Esophagus muscularis mucosa (tissue), 4 donors: ENCODE results near the gene CLRN3.

ENCODE experiments used
- CTCF ChIP-seq, 3 experiments: fragments of 200-600 bp in 2 of 3; fragments of 450-650 bp in 1 of 3; sonication (generic) in 2 of 3; IDR thresholded peaks; one replicate each; pipeline ENCODE4 v1.5.1; 2017 to 2019; ENCODE audit warnings: antibody characterized with exemption in 3 of 3, mild to moderate bottlenecking in 2 of 3, moderate library complexity in 1 of 3
- EP300 ChIP-seq: sonication (generic); formaldehyde crosslinking; IDR thresholded peaks from one replicate; pipeline ENCODE4 v1.6.1; 2017; ENCODE audit warnings: antibody characterized with exemption
- POLR2A ChIP-seq: fragments of 450-650 bp; IDR thresholded peaks from one replicate; pipeline ENCODE4 v1.6.1; 2017; ENCODE audit warnings: antibody characterized with exemption, moderate library complexity, mild to moderate bottlenecking, low read depth
- POLR2AphosphoS5 ChIP-seq, 2 donors: sonication (generic); formaldehyde crosslinking; IDR thresholded peaks; one replicate each; pipeline ENCODE4 v1.6.1; 2017; ENCODE audit warnings: antibody characterized with exemption in 2 of 2

GRCh38 chr10:127908106-127908958 lies 15.6 kb upstream of the CLRN3 start:
- no peak for TF ChIP-seq CTCF (IDR thresholded peaks at IDR 0.05)
- no peak for TF ChIP-seq POLR2A
- TF ChIP-seq POLR2AphosphoS5 (IDR thresholded peaks at IDR 0.05): no peak
- peak; percentile 24 for TF ChIP-seq EP300
